GM21515 (cell line): Measurements from ENCODE around the gene EGR1.
"Not testable (repeated sequence)": the region's sequence is repeated elsewhere in the genome, so short reads cannot be mapped to it uniquely, and the experiment has no call there.

Experiments
- ATAC-seq: cut with Tn5 transposase; IDR thresholded peaks from one replicate; pipeline ENCODE4 v1.9.1; 2021; ENCODE audit not compliant: unreplicated experiment

Gene EGR1

DNA sequence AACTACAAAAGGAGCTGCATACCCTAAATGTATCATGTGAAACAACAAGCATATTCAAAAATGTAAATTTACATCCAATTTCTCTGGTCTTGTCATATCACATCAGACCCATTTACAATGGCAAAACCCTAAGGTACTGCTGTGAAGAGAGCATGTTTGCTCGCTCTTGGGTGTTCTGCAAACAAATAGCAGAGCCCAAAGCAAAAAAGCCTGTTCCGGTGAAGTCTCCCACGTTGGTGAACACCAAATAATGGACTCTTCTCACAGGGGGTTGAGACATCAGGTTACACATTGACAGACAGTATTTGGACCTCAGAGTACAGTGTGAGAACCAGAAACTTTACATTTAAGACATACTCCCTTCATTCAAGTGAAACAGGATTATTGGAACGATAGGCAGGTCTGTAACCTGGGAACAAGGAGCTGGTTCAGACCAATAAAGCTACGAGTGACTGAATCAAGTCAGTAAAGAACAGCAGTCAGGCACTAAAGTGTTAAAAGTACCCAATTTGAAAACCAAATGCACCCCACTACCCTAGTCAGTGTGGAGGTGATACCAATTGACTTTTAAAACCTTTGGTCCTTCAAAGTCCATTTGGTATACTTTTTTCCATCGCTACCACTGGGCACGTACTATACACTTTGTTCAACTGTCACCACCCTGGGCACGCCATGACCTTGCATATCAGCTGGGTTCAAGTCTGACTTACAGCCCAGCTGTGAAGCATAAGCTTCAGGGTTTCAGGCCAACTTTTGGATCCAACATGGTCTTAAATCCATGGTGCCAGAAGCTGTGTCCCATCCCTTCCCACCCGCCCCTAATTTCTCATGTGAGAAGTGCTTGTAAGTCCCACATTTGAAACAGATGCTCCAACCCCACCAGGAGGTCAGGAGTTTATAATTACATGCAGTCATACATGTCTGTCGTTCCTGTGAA lies 41.4 kb downstream of the EGR1 start:
- ATAC-seq = no peak

DNA sequence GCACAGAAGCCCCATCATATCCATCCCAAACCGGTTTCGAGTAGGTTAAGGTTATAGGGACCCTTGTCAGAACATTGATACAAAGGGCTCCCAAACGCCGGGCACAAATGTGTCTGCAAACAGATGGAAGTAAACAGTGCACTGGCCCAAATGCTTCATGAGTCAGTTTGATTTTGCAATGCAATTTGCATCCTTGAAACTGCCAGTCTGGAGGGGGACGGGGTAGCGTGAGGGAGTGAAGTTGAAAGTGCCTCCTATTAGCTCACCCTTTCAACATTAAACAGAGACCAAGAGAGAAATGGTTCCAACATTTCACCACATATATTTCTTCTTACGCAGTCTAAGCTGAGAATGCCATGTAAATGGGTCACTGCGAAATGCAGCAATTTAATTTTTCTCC lies 42.2 kb downstream of the EGR1 start:
- ATAC-seq = not testable (repeated sequence)

DNA sequence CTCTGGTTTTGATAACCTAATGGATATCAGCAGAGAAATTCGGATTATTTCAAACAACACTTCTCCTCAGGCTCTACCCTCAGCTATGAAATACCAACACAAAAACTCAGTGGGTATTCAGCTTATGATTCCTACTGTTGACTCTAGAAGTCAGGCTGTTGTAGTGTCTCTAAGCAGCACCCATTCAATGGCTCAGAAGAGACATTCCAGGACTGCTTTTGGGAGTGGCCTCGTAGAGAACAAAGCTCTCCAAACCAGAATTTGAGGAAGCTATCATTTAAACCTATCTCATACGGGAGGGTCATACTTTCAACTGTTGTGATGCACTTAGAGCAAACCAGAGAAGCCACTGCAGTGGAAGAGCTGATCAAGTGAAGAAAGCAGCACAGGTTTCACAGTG lies 43.7 kb downstream of the EGR1 start:
- no peak for ATAC-seq

- no peak for ATAC-seq
Measured at GRCh38 chr5:138514021-138514420, 48.7 kb downstream of the EGR1 start.

GRCh38 chr5:138515556-138516245 lies 50.4 kb downstream of the EGR1 start:
- no peak for ATAC-seq

DNA sequence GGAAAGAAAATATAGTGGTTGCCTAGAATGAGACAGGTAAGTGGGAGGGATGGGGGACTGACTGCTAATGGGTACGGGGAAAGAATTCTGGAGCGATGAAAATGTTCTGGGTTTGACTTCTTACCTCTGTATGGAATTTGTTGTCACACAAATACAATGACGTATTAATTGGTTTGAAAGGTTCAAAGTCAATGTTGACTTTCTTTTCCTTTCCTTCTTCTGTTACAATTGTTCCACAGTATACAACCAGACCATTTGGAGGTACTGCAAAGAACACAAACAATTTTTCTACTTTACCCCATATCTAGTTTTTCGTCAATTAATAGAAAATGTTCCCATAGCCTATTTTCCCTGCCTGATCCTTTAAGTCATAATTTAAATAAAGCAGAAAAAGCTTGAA lies 52.2 kb downstream of the EGR1 start:
- ATAC-seq = no peak
